ENCODE results near the gene ANKRD33B.

The ANKRD33B gene

DNA sequence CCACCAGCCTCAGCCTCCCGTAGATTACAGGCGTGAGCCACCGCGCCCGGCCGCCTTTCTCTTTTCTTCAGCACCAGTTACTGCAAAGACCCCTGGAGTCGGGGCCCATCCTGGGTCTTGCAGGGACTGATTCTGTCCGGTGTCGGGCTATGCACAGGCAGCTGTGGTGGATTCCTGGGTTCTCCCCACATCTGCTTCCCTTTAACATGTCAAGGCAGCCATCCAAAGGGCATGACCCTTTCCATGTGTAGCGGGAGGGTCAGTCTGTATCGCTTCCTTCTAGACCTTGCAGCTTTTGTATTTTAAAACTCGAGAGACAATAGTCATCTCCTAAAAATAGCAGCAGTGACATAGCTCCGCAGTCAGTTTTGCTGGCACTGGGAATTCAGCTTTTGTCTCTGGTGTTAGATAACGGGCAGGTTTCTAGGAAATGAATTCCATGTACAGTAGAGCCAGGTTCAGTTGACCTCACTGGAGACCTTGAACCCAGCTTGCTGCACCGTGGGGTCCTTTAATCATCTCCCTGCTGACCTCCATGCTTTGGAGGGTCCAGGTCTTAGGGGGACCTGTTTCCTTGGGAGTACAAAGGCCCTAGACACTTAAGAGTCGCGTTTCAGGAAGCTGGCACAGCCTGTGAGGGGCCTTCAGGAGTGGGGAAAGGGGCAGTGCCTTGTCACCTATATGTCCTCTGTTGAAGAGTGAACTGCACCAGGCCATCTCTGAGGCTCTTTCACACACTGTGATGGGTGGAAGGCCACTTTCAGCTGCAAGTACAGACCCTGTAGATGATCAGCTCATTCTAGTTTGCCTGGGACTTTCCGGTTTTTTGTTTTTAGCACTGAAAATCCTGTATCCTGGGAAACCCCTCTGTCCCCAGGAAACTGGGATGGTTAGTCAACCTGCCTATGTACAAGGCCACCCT is 13.8 kb downstream of the ANKRD33B start:
- no peak for DNase-seq (ENCODE audit: low spot score)
- no peak for FAIRE-seq

DNA sequence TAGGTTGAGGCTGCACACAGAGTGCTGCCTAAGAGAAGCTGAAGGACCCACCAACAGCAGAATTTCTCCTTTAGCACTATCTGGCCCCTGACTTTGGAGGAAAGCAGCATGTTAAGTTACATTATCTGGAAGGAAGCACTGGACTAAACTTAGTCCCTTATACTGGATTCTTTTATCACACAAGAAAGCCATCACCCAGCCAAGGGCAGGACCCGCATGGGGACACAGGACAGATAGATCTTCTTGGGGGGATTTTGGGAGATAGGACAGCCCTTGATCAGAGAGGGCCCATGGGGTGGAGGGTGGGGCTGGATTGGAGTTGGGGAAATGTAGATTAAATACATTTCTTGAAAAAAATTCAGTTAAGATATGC is 14.4 kb downstream of the ANKRD33B start:
- FAIRE-seq: no peak

DNA sequence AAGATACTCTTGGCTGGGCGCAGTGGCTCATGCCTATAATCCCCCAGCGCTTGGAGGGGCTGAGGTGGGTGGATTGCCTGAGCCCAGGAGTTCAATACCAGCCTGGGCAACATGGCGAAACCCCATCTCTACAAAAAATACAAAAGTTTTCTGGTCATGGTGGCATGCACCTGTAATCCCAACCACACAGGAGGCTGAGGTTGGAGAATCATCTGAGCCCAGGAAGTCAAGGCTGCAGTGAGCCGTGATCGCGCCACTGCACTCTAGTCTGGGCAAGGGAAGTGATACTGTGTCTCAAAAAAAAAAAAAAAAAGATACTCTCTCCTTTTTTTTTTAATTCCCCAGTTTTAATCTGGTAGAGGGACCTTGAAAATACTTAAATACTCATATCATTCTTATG is 15.0 kb downstream of the ANKRD33B start:
- DNase-seq (ENCODE audit: low spot score) (no peak), FAIRE-seq (no peak)

More for the DNA sequence above, 14.4 kb downstream of the ANKRD33B start:
- DNase-seq (ENCODE audit: low spot score): no peak

DNA sequence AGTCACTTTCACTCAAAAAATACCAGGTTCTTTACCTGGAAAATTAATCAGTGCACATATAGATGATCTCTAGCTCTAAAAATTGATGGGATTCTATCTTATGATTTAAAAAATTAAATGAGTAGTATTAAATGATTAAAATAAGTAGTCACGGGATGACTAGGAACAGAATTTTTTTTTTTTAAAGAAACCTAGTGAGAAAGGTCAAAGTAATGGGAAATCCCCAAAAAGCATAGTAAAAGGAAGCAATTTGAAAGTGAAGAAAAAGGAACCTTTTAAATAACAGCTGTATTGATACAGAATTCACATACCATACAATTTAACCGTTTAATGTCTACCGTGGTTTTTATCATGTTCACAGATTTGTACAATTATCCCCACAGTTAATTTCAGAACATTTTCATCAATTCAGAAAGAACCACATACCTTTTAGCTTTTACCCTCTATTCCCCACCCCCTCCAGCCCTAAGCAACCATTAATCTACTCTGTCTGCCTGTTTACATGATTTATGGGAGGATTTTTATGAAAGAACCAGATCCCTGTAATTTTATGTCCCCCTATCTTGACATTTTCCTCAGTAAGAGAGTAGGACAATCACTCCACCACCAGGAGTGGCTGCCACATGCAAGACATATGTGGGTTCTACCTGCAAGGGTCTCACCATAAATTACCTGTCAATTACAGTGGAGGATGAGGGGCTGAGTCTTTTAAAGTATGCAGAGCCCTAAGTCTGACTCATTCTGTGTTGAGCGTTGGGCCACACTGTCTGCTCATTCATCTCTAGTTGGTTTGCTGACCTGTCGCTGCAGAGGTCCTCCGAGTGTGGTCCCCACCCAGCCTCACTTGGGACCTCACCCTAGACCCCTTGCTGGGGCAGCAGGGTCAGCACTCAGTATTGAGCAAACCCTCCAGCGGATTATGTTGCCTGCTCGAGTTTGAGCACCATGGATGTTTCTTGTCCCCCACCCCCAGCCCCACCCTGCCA is 16.0 kb downstream of the ANKRD33B start:
- FAIRE-seq: no peak
- no peak for DNase-seq (ENCODE audit: low spot score)

DNA sequence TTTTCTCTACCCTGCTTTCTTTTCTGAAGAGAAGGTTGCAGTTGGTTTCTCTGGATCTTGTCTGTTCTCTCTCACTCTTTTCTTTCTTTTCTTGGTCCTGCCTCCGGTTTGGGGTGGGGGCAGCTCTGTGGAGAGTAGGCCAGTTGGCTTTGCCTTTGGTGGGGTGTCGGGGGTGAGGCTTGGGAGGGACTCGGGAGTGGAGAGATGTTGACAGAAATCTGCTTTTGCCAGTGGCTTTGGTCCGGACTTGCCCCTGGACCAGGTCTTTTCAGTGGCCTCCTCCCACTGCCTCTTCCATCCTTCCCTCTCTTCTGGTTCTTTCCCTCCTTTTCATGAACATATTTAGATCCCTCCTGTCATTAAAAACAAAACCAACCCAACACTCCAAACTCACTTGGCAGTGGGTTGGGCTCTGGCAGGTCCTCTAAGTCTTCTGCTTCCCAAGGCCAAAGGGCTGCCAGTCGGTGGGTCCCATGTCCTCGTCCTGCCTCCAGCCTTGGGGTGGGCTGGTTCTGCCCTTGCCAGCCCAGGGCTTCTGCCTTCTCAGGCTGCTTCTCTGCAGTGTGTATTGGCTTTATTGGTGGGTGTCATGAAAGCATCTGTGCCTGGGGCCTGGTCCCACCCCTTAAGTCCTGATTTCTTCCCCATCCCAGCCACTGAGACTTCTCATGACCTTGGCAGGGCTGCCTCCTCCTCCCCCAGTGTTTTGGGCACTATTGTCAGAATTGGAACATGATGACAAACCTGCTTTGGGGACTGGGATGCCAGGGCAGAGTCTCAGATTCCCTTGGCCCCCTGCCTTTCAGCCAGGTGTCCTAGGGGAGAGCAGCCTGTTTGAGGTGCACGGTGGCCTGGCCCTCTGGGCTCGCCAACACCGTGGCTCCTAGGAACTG is 16.9 kb downstream of the ANKRD33B start:
- FAIRE-seq (no peak), DNase-seq (ENCODE audit: low spot score) (no peak)

DNA sequence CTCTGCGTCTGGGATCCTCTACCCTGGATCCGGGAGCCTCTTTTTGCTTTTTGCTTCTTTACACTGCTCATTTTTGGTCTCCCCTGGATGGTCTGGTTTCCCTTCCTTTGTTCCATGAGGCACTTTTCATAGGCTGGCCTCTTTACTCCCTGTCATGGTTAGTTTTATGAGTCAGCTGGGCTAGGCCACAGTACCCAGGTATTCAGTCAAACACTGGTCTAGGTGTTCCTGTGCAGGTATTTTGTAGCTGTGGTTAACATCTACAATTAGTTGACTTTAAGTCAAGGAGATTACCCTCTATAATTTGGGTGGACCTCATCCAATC is 17.5 kb downstream of the ANKRD33B start:
- DNase-seq (ENCODE audit: low spot score) (no peak), FAIRE-seq (no peak)

DNA sequence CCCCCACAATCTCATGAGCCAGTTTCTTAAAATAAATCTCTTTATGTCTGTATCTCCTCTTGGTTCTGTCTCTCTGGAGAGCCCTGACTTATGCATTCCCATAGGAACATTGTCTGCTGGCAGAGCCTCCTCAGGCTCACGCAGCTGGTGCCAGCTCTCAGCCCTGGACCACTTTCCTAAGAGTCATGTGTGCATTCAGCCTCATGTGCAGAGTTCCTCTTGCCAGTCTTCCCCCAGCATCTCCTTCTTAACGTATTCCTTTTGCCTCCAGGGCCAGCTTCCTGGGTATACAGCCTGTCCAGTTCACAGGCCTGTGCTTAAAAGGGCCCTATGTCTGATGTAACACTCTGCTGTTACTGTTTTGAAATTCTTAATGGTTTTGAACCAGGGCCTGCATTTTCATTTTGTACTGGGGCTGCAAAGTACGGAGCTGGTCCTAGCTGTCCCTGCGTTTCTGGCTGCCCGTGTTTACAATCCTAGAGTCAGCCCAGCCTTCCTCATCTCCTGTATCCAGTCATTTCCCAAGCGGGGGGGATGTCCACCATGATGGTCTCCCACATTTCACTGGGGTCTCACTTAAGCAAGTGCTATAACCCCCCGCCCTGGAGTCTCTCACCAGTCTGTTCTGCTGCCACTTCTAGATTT is 18.1 kb downstream of the ANKRD33B start:
- no peak for DNase-seq (ENCODE audit: low spot score)
- no peak for FAIRE-seq

DNA sequence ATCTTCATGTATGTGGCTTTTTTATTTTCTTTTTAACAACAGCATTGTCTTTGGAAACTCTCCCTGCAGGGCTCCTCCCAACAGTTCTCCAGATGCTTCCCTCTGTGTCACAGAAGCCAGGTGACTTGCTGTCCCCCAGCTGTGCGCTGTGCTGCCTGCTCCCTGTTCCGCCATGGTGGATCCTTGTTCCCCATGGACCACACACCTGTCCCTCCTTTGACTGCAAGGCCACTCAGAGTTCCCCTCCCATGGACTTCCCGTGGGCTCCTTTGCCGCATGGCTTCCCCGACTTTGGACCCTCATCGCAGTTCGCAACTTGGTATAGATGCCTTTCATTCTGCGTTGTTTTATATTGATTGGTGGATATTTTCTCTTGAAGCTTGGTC is 18.6 kb downstream of the ANKRD33B start:
- DNase-seq (ENCODE audit: low spot score) (no peak), FAIRE-seq (no peak)

DNA sequence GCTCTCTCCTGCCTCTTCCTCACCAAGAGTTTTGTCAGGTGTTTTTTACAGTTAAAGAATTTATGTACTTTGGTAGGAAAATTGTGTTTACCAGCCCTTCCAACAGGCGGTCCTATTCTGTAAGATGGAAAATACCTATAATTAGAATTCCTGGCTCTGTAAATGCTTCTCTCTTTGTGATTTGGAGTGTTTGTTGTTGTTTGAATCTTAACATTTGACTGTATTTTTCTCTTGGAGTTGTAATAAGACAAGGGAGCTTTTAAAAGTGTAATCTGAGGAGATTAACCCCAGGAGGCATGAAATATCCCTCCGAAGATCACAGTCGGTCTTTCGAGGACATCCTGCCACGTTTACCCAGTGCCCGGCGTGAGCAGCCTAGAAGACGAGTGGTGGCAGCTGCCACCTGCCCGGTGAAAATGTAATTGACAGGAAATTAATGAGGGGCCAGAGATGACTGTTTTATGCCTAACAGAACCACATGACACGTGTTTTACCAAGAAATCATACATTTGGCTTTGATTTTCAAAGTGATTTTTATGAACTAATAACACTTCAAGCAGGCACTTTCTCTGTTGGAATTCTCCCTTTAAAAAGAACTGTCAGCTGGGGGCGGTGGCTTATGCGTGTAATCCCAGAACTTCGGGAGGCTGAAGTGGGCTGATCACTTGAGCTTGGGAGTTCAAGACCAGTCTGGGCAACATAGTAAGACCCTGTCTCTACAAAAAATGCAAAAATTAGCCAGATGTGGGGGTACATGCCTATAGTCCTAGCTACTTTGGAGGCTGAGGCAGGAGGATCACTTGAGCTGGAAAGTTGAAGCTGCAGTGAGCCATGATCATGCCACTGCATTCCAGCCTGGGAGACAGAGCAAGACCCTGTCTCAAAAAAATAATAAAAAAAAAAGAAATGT is 20.0 kb downstream of the ANKRD33B start:
- DNase-seq (ENCODE audit: low spot score): no peak
- no peak for FAIRE-seq

DNA sequence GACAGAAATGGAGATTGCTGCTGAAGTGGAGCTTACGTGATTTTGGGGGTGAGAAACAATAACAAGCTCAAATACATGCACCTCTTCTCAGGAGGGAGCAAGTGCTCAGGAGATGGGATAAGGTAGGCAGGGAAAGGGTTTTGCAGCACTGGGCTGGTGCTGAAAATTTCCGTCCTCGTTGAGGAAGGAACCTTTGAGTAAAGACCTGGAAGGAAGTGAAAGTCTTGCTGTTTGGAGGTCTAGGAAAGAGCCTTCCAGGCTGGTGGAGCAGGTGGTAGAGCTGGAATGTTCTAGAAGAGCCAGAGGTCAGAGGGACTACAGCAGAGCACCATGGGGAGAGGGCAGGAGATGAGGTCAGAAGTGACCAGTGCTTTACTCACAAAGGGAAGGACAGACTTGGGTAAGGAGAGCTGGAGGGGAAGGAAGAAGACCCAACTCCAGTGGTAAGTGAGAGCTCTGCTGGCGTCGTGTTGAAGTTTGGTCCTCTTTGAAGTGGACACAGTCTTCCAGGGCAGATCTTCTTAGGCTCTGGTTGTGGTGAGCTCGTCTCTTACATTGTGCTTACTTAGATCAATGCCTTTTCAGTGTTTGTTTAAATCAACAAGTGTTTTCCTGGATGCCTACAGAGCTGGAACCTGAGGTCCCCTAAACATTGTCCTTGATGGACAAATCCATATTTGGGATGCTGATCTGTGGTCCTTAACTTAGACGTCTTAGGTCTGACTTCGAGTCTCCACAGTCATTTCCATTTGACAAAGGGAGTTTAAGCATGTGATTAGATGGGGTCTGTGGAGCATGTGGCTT is 21.0 kb downstream of the ANKRD33B start:
- FAIRE-seq (no peak), DNase-seq (ENCODE audit: low spot score) (no peak)

DNA sequence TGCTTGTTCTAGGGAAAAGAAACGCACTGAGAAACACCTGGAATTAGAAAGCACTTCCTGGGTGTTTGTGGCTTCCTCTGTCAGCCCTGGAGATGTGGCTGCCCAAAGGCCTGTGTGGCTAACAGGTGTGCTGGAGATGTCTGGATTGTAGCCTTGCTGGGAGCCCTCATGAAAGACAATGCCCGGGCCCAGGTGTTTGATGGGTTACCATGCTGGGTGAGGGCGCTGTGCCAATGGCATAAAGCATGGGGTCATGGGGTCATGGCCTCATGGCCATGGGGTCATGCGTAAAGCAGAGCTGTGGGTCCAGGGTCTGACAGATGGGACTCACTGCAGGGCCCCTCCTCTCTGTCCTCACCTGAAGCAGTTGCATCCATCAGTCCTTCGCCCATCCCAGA is 21.6 kb downstream of the ANKRD33B start:
- DNase-seq (ENCODE audit: low spot score) (no peak), FAIRE-seq (no peak)

DNA sequence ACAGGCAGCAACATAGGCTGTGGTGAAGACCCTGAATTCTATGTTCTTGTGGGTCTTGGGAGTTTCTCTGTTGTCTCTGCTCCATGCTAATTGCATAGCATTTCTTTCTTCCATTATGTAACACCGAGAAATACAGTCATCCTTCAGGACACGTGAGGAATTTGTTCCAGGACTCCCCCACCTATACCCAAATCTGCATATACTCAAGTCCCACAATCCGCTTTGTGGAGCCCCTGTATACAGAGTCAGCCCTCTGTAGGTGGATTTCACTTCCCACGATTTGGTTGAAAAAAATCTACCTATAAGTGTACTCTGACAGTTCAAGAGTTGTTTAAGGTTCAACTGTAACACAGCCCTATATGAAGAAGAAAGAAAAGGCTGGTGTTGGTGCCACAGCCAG is 22.1 kb downstream of the ANKRD33B start:
- DNase-seq (ENCODE audit: low spot score) (no peak), FAIRE-seq (no peak)

DNA sequence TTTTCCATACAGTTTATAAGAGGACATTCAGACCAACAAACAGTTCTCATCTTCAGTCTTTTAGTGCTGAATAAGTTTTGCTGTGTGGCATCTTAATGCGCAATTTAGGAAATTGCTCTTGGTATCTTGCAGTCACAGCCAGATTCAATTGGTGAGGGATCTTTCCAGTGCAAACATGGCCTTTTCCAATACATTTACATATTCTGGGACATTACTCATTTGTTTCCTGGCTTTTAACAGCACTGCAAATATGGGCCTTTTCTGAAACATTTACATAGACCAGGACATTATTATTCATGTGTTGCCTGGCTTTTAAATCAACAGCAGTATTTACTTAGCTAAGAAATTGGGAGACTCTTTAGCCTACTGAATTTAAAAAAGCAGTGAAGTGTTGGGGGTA is 22.7 kb downstream of the ANKRD33B start:
- no peak for DNase-seq (ENCODE audit: low spot score)
- FAIRE-seq: no peak

DNA sequence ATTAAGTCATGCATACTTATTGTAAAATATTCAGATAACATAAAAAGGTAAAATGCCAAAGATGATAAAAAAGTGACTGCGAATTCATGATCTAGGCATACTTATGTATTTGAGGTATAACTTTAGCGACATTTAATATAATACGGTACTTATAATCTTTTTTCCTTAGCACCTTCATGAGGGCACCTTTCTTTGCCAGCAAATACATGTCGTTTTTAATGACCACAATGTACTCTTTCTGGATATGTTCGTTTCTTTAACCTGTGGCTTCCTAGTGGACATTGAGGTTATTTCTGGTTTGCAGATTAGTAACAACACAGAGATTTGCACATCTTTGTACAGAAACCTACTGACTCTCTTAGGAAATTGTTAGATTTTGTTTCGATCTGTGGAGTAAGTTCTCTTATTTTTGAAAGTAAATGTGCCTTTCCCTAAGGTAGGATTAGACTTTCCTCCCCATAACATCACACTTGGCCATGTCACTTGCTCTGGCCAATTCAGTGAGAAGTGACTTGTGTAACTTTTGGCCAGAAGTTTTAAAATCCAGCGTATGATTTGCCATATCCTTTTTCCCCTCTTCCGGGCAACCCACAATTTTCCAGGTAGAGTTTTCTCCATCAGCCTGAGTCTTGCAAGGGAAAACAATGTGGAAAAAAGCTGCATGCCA is 24.4 kb downstream of the ANKRD33B start:
- DNase-seq (ENCODE audit: low spot score) (no peak), FAIRE-seq (no peak)

DNA sequence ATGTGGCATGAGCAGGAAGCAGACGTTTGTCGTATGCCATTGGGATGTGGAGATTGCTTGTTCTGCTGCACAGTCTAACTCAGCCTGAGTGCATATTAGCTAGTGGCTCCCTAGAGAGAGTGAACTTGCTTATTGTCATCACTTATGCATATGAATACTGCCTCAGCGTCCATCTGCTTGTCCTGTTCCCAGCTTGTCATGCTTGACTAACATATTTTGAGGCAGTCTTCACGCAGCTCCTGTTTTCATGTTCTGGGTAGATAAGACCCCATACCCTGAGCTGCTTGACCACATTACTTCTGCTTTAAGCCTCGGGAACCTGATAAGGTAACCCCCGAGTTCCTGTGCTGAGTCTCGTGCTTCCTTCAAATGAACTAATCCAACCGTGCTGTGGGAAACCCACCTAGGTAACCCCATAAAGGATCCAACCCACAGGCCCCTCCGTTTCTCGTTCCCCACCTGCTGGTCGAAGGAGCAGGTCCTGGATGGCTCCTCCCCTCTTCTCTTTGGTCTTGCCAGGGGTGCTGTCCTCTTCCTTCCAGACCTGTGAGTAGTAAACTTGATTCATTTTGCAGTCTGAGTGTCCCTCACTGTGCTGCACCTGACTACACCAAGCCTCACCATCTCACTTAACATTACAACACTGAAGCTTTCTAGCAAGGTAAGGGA is 25.0 kb downstream of the ANKRD33B start:
- FAIRE-seq: no peak
- no peak for DNase-seq (ENCODE audit: low spot score)

DNA sequence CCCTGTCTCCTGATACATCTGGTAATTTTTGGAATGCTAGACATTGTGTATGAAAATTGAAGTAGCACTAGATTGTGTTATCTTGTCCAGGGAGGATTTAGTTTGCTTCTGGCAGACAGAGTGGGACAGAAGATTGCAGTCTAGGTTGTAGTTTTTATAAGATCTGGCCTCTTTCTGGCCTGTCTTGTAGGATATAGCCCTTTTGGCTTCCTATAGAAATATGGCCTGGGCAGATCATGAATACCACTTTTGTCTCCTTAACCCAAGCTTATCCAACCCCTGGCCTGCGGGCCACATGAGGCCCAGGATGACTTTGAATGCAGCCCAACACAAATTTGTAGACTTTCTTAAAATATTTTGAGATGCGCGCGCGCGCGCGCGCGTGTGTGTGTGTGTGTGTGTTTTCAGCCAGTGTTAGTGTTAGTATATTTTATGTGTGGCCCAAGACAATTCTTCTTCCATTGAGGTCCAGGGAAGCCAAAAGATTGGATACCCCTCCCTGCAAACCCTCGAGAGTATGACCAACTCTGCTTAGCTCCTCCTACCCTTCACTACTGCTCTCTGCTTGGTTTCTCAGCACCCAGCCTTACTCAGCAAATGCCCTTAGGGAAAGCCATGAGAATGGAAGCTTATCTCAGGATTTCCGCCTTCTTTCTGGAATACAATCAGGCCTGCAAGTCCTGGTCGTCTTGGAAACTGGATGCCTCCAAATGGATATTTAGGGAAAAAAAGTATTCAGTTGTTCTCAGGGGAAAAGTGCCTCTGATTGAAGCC is 26.5 kb downstream of the ANKRD33B start:
- DNase-seq (ENCODE audit: low spot score) (no peak), FAIRE-seq (no peak)

DNA sequence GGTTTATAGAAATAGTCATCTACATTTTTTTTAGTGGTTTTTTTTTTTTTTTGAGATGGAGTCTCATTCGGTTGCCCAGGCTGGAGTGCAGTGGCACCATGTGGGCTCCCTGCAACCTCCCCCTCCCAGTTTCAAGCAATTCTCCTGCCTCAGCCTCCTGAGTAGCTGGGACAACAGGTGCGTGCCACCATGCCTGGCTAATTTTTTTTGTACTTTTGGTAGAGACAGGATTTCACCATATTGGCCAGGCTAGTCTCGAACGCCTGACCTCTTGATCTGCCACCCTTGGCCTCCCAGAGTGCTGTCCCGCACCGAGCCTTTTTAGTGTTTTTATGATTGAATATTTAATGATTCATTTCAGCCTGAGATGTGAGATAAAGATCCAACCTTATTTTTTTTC is 27.3 kb downstream of the ANKRD33B start:
- FAIRE-seq (no peak), DNase-seq (ENCODE audit: low spot score) (no peak)
